H7 (cell line): ENCODE data around the gene SLC17A8. TPM values are rescaled to one million over a fixed set of nuclear protein-coding genes. Genes with fewer than 3 reads are reported as not detected.
"Not testable (repeated sequence)": the region's sequence is repeated elsewhere in the genome, so short reads cannot be mapped to it uniquely, and the experiment has no call there.

Experiments
- DNase-seq: peaks from one replicate; pipeline ENCODE4 v3.0.0; 2012
- H3K27me3 ChIP-seq: 2 replicates; pipeline ENCODE4 v1.6.0; 2011; ENCODE audit warnings: mild to moderate bottlenecking, low read length; ENCODE audit not compliant: control insufficient read depth, insufficient read depth
- H3K36me3 ChIP-seq: replicated peaks from 2 replicates; pipeline ENCODE4 v1.5.1; 2011; ENCODE audit warnings: low read length; ENCODE audit not compliant: control insufficient read depth, insufficient read depth
- H3K4me3 ChIP-seq: 2 replicates; pipeline ENCODE4 v1.5.1; 2011; ENCODE audit warnings: low read depth, mild to moderate bottlenecking, control low read depth, low read length, moderate library complexity; ENCODE audit not compliant: insufficient read depth
- total RNA-seq: library from RNA; depleted of rRNA; stranded (reverse); fragments of >200 nt; shearing (Covaris generic); gene quantifications from 2 replicates; pipeline ENCODE4 v1.2.3, GENCODE V29; 2014; rRNA removed

The SLC17A8 gene
- not detected in 2 replicates for total RNA-seq

DNA sequence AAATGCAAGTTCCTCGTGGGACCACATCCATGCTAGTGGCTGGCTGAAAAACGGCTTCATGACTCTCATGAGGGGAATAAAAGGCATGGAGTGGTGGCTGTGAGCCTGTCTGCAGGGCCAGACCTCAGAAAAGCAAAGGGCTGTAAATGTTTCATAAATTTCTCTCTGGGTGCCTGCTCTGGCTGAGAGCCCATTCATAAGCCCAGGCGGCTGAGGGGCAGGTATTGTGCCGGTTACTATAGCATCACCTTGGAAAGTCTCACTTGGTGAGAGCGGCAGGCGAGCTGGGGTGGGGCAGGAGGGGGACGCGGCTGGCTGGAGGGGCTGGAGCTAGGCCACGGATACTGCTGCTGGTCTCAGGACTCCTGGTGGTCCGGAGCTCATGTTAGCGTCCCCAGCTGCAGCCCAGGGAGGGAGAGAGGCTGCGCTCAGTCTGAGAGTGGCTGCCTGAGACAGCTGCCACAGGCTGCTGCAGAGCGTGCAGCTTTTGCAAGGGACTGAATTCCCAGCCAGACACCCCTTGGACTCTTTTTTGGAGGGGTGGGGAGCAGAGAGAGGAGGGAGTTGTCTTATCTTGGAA, at the start of gene SLC17A8:
TSS of gene SLC17A8 (plus strand) at position 431 of the 580 bp plus-strand sequence. CDS start 318 bp downstream, outside the sequence.
- peak; percentile 68 for DNase-seq
- Histone ChIP-seq H3K4me3 (no peak within 1 kb of the TSS), H3K27me3 (no peaks in the 10 kb centered on the region), H3K36me3 (no peaks in the 10 kb centered on the region)

DNA sequence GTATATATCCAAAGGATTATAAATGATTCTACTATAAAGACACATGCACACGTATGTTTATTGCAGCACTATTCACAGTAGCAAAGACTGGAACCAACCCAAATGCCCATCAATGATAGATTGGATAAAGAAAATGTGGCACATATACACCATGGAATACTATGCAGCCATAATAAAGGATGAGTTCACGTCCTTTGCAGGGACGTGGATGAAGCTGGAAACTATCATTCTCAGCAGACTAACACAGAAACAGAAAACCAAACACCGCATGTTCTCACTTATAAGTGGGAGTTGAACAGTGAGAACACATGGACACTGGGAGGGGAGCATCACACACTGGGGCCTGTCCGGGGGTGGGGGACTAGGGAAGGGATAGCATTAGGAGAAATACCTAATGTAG, 48.7 kb upstream of the SLC17A8 start:
- not testable (repeated sequence) for H3K4me3 ChIP-seq, H3K36me3 ChIP-seq, DNase-seq, H3K27me3 ChIP-seq

DNA sequence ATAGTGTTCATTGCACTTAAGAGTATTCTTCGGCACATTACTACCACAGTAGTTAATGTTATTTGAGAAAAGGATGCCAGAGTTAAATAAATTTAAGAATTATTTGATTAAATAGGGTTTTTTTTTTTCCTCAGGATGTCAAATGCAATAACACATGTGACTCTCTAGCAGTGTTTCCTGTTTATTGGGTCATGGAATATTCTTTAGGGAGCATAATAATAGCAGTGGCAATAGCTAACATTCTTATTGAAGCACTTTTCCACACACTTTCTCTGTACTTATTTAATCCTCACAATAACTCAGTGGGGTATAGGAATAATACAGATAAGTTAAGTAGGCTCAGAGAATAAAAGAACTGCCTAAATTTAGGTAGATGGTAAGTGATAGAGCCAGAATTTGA, 45.6 kb upstream of the SLC17A8 start:
- Histone ChIP-seq H3K27me3 (no peaks in the 10 kb centered on the region), H3K36me3 (peaks cover 4% of the 10 kb centered on the region; the same call in 1 of the 2 replicates), H3K4me3 (no peak overlapping the region)
- no peak for DNase-seq

DNA sequence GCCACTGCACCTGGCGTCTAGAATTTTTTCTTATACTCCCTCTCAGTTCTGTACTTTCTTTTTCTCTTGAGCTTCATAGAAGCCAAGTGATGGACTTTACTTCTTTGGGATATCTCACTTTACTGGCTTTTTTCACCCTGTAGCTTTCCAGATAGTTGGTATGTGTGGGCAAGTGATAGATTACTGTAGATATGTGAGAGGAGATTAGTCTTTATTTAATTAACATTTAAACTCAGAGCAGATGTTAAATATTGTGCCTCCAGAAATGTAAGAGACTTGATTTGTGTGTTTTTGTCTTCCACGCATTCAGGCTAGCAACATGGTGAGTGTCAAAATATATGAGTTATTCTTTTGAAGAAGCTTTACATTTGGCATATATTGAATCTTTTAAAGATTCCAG, 39.5 kb upstream of the SLC17A8 start:
- no peak for DNase-seq

DNA sequence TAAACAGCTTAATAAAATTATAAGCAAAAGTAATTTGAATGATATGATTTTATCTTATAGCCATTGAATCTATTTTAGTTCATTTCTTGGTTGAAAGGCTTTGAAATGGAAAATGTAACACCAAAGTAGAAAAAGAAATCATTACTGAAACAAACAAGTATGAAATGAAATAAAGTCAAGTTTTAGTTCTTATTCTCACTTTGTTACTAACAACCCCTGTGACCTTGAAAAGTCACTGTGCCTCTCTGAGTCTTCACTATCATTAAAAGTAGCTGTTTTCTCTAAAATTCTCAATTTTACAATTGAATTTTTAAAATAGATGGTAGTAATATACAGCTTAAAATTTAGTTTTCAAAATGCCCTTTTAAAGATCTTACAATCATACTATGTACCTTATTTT, 32.4 kb upstream of the SLC17A8 start:
- H3K4me3 ChIP-seq: no peak overlapping the region
- no peaks in the 10 kb centered on the region for H3K27me3 ChIP-seq
- H3K36me3 ChIP-seq: no peaks in the 10 kb centered on the region; the same call in none of the 2 replicates
- DNase-seq: no peak

More for the DNA sequence above, 39.5 kb upstream of the SLC17A8 start:
- no peaks in the 10 kb centered on the region for H3K27me3 ChIP-seq
- H3K4me3 ChIP-seq: no peak overlapping the region
- H3K36me3 ChIP-seq: peaks cover 3% of the 10 kb centered on the region

DNA sequence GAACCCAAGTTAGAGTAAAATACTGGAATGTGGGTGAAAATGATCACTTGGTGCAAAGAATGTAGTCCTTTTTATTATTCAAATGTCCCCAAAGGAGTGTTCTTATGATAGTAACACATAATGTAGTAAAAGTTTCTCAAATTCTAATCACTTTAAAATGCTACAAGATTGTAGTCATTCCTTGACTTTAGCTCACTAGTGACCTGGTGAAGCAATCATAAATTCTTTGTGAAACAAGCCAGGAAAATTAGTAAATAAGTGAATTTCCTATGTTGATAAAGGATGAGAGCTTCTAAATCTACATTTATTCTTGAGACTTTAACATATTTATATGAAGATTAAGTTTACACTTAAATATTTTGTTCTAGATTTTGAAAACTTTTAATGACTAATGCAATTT, 30.7 kb upstream of the SLC17A8 start:
- Histone ChIP-seq H3K36me3 (peaks cover 3% of the 10 kb centered on the region), H3K4me3 (no peak overlapping the region), H3K27me3 (no peaks in the 10 kb centered on the region)
- DNase-seq: no peak

DNA sequence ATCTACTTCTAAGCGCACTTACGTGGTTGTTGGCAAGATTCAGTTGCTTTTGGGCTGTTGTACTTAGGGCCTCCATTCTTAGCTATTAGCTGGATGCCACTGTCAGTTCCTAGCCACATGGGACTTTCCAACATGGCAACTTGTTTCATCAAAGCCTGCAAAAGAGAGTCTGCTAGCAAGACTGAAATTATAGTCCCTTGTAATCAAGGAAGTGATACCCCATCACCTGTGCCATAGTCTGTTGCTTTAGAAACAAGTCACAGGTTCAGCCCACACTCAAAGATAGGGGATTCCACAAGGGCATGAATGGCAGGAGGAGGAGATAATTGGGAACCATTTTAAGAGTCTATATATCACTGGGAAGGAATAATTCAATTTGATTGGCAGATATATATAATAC, 27.1 kb upstream of the SLC17A8 start:
- H3K27me3 ChIP-seq: no peaks in the 10 kb centered on the region
- no peak overlapping the region for H3K4me3 ChIP-seq
- DNase-seq: no peak
- peaks cover 3% of the 10 kb centered on the region for H3K36me3 ChIP-seq

DNA sequence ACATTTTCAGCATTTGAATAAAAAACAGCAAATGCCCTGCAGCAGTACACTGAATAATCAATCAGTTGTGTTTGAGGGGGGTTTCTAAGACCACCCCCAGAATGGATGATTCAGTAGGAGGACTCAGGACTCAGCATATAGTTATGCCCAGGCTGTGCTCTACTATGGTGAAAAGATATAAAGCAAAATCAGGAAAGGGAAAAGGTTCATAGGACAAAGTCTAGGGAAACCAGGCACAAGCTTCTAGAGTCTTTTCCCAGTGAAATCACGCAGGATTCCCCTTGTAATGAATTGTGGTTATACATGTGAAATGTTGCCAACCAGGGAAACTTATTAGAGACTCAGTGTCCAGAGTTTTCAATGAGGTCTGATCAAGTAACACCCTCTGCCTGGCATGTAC, 25.0 kb upstream of the SLC17A8 start:
- Histone ChIP-seq H3K36me3 (peaks cover 6% of the 10 kb centered on the region), H3K27me3 (no peaks in the 10 kb centered on the region), H3K4me3 (no peak overlapping the region)
- DNase-seq: no peak

DNA sequence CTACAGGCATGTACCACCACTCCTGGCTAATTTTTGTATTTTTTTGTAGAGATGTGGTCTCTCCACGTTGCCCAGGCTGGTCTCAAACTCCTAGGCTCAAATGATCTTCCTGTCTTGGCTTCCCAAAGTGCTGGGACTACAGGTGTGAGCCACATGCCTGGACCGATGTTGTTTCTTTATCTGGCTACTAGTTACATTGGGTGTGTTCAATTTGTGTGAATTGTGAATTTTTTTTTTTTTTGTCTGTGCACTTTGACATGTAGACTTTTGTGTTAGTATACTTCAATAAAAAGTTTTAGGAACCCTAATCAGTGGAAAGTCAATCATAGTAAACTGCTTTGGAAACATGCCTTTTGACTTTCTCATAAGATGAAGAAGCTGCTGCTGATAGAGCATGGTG, 24.0 kb upstream of the SLC17A8 start:
- DNase-seq: no peak
- no peaks in the 10 kb centered on the region for H3K27me3 ChIP-seq
- H3K36me3 ChIP-seq: peaks cover 6% of the 10 kb centered on the region
- H3K4me3 ChIP-seq: no peak overlapping the region

DNA sequence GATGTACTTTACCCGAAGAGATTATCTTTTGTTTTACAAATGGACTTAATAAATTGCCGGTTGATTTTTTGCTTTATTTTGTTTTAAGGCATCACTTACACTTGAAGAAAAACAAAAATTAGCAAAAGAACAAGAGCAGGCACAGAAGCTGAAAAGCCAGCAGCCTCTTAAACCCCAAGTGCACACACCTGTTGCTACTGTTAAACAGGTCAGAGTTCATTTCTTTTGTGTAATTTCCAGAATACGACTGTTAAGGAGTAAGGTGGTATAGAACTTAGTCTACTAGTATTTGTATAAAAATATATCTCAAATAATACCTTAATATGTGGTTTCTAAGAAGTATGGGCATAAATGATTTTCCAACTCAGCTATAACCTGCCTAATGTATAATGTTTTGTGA, 19.6 kb upstream of the SLC17A8 start:
- H3K27me3 ChIP-seq: no peaks in the 10 kb centered on the region
- H3K4me3 ChIP-seq: no peak overlapping the region
- H3K36me3 ChIP-seq: peaks cover 7% of the 10 kb centered on the region
- DNase-seq: no peak

DNA sequence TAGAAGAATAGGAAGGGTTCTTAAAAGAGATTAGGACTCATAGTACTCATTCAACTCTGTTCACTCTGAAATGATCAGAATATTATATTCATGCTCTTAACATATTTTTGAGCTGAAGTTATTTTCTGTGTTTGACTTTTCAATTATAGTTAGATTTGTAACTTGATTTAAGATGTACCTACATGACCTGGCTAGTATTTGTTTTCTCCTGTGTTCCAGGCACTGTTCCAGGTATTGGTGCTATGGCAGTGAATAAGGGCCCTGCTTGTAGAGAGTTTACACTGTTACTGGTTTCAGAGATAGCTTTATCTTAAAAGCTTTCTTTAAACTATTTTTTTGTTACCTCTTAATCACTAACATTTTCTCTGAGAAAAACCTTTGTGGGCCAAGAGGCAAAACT, 19.1 kb upstream of the SLC17A8 start:
- DNase-seq: no peak
- Histone ChIP-seq H3K36me3 (peaks cover 7% of the 10 kb centered on the region), H3K27me3 (no peaks in the 10 kb centered on the region), H3K4me3 (no peak overlapping the region)

DNA sequence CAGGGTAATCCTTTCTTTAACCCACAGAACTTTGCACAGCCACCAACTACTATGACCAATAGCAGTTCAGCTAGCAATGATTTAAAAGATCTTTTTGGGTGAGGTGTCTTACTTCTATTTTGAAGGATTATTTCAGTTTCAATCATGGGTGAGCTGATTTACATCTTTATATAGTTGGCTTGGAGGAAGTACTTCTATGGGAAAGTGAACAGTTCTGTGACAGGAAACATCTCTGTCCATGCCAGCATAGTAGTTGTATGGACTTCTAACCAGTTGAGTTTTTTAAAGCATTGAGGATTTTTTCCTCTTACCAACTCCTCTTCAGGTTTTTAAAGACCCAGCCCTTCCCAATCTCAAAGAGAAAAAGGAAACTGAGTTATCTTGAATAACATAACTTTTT, 17.8 kb upstream of the SLC17A8 start:
- no peak overlapping the region for H3K4me3 ChIP-seq
- no peak for DNase-seq
- no peaks in the 10 kb centered on the region for H3K27me3 ChIP-seq
- peaks cover 7% of the 10 kb centered on the region for H3K36me3 ChIP-seq

DNA sequence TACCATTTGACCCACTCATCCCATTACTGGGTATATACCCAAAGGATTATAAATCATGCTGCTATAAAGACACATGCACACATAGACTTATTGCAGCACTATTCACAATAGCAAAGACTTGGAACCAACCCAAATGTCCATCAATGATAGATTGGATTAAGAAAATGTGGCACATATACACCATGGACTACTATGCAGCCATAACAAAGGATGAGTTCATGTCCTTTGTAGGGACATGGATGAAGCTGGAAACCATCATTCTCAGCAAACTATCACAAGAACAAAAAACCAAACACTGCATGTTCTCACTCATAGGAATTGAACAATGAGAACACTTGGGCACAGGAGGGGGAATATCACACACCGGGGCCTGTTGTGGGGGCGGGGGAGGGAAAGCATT, 14.0 kb upstream of the SLC17A8 start:
- not testable (repeated sequence) for DNase-seq, H3K36me3 ChIP-seq, H3K27me3 ChIP-seq, H3K4me3 ChIP-seq

DNA sequence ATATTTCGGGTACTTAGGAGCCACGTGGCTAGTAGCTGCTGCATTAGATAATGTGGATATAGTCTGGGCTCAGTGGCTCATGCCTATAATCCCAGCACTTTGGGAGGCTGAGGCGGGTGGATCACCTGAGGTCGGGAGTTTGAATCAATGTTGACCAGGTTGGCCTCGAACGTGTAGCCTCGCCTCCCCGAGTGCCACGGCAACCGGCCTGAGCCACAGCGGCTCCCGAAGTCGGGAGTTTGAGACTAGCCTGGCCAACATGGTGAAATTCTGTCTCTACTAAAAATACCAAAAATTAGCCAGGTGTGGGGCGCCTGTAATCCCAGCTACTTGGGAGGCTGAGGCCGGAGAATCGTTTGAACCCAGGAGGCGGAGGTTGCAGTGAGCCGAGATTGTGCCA, 12.5 kb upstream of the SLC17A8 start:
- H3K27me3 ChIP-seq, DNase-seq, H3K36me3 ChIP-seq, H3K4me3 ChIP-seq: not testable (repeated sequence)

DNA sequence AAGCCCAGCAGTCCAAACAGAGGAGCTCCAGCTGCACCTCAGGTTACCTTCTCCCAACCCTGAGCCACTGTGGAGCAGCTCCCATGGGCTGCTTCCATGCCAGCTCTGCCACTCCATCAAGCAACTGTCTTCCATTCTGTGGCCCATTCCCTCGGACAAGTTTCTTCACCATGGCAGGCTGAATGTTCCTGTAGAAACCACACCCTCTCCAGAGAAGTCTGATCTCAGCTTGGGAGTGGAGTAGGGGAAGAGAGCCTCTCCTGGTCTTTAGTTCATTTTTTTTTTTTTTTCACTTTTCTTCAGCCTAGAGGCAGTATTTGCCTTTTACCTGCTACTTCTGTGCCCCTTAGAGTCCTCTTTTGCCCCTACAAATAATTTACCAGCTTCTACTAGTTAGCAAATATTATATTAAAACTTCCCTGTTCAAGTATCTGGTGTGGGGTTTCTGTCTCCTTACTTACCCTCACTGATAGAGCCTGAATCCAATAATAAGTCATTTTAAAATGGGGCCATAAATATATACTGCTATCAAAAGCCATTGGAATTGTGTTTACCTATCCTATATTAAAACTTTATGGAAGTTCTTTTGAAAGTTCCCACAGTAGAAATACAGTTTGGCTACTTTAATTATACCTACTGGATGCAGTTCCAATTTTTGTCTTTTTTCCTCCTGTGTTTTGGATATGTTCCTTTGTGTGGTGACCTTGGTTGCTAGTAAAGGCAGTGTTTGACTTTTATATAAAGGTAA, 11.7 kb upstream of the SLC17A8 start:
- Histone ChIP-seq H3K4me3 (no peak overlapping the region), H3K36me3 (no peaks in the 10 kb centered on the region; the same call in 1 of the 2 replicates), H3K27me3 (no peaks in the 10 kb centered on the region)
- DNase-seq: no peak
